Measurements from ENCODE around the gene PSME3.

Gene PSME3

GRCh38 chr17:42832934-42833766, at the start of gene PSME3:
Gene PSME3, plus strand, starts transcription at chr17:42833397. Its CDS starts 235 bp downstream, at chr17:42833632.
- DNase-seq (ENCODE audit: low read depth), result peak; percentile 71

GRCh38 chr17:42783791-42784138, 49.4 kb upstream of the PSME3 start:
- no peak for DNase-seq (ENCODE audit: low read depth)

- no peak for DNase-seq (ENCODE audit: low read depth)
Measured at GRCh38 chr17:42784409-42784808, 48.8 kb upstream of the PSME3 start.

GRCh38 chr17:42784811-42785592, 48.2 kb upstream of the PSME3 start:
- DNase-seq (ENCODE audit: low read depth), result no peak

- DNase-seq (ENCODE audit: low read depth), result no peak
Measured at GRCh38 chr17:42787266-42787665, 45.9 kb upstream of the PSME3 start.

GRCh38 chr17:42791948-42792347, 41.2 kb upstream of the PSME3 start:
- DNase-seq (ENCODE audit: low read depth), result no peak

- no peak for DNase-seq (ENCODE audit: low read depth)
Measured at GRCh38 chr17:42792545-42792944, 40.7 kb upstream of the PSME3 start.

GRCh38 chr17:42795061-42795460, 38.1 kb upstream of the PSME3 start:
- no peak for DNase-seq (ENCODE audit: low read depth)

- no peak for DNase-seq (ENCODE audit: low read depth)
Measured at GRCh38 chr17:42795465-42795864, 37.7 kb upstream of the PSME3 start.

- DNase-seq (ENCODE audit: low read depth), result no peak
Measured at GRCh38 chr17:42796066-42796758, 37.0 kb upstream of the PSME3 start.

- DNase-seq (ENCODE audit: low read depth), result no peak
Measured at GRCh38 chr17:42797067-42798007, 35.9 kb upstream of the PSME3 start.

- no peak for DNase-seq (ENCODE audit: low read depth)
Measured at GRCh38 chr17:42798011-42798382, 35.2 kb upstream of the PSME3 start.

- peak; percentile 65 for DNase-seq (ENCODE audit: low read depth)
Measured at GRCh38 chr17:42798383-42799380, 34.5 kb upstream of the PSME3 start, which contains the start of the genes CNTD1 and COA3. Gene CNTD1, plus strand, starts transcription at chr17:42798861. Its CDS starts 207 bp downstream, at chr17:42799068. Gene COA3, minus strand, starts transcription at chr17:42798704. Its CDS starts 23 bp downstream, at chr17:42798681.

GRCh38 chr17:42803074-42803883, 29.9 kb upstream of the PSME3 start:
- no peak for DNase-seq (ENCODE audit: low read depth)

- no peak for DNase-seq (ENCODE audit: low read depth)
Measured at GRCh38 chr17:42804918-42805367, 28.3 kb upstream of the PSME3 start.

GRCh38 chr17:42806249-42806648, 26.9 kb upstream of the PSME3 start:
- no peak for DNase-seq (ENCODE audit: low read depth)

- DNase-seq (ENCODE audit: low read depth), result peak; percentile 88
Measured at GRCh38 chr17:42809250-42809649, 23.9 kb upstream of the PSME3 start.

GRCh38 chr17:42814633-42815399, 18.4 kb upstream of the PSME3 start:
- DNase-seq (ENCODE audit: low read depth), result peak; percentile 85
